ENCODE measurements around the gene ADAMTS15. TPM values are rescaled to one million over a fixed set of nuclear protein-coding genes. Genes with fewer than 3 reads are reported as not detected.

ADAMTS15 gene
- total RNA-seq, 2 donors from 2014 or later, result 4.0 to 9.9 TPM

DNA sequence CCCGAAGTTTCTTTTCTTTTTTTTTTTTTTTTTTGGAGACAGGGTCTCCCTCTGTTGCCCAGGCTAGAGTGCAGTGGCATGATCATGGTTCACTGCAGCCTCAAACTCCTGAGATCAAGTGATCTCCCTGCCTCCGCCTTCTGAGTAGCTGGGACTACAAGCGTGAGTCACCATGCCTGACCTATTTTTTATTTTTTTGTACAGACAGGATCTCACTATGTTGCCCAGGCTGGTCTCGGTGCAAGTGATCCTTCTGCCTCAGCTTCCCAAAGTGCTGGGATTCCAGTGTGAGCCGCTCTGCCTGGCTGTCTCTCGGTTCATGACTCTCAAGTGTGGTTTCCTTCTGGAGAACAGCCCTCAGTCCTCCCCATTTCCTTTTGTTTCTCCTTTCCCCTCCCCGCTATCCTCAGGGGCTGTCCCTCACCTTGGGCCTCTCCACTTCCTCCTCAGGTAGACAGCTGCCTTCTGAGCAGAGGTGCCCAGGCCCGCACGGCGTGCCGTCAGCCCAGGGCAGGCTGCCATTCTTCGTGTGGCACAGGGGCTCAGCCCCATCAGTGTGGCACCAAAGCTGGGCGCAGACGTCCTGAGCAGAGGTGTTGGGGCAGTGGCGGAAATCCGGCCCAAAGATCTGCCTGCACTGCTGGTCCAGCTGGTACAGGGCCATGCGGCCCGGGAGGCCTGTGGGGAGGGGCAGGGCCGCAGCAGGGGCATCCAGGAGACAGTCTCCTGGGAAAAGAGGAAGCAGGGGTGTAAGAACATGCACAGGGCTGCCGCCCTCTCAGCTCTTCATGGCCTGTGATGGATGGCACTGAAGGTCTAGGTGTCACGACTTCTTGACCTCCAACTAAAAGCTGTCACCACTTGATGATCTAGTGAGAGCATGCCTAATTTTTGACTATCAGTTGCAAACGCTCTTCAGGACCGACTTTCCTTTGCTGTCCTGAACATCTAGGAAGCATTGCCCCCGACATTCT lies 34.1 kb upstream of the ADAMTS15 start:
- DNase-seq, result no peak
- H3K9ac ChIP-seq (ENCODE audit: low read depth in 2 of 2, low read length in 2 of 2), result no peak overlapping the region
- no peaks in the 10 kb centered on the region for H3K36me3 ChIP-seq
- no peak overlapping the region for H3K4me3 ChIP-seq
- no peaks in the 10 kb centered on the region for H3K9me3 ChIP-seq
- H3K4me1 ChIP-seq, result no peaks in the 10 kb centered on the region
- H3K27me3 ChIP-seq, result no peaks in the 10 kb centered on the region
- intact Hi-C loops (cut with DNase I), result no loop called here
- no peak overlapping the region for H3K27ac ChIP-seq
- TF ChIP-seq, protein P1, sequence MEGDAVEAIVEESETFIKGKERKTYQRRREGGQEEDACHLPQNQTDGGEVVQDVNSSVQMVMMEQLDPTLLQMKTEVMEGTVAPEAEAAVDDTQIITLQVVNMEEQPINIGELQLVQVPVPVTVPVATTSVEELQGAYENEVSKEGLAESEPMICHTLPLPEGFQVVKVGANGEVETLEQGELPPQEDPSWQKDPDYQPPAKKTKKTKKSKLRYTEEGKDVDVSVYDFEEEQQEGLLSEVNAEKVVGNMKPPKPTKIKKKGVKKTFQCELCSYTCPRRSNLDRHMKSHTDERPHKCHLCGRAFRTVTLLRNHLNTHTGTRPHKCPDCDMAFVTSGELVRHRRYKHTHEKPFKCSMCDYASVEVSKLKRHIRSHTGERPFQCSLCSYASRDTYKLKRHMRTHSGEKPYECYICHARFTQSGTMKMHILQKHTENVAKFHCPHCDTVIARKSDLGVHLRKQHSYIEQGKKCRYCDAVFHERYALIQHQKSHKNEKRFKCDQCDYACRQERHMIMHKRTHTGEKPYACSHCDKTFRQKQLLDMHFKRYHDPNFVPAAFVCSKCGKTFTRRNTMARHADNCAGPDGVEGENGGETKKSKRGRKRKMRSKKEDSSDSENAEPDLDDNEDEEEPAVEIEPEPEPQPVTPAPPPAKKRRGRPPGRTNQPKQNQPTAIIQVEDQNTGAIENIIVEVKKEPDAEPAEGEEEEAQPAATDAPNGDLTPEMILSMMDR (IDR thresholded peaks at IDR 0.05), result no peak

DNA sequence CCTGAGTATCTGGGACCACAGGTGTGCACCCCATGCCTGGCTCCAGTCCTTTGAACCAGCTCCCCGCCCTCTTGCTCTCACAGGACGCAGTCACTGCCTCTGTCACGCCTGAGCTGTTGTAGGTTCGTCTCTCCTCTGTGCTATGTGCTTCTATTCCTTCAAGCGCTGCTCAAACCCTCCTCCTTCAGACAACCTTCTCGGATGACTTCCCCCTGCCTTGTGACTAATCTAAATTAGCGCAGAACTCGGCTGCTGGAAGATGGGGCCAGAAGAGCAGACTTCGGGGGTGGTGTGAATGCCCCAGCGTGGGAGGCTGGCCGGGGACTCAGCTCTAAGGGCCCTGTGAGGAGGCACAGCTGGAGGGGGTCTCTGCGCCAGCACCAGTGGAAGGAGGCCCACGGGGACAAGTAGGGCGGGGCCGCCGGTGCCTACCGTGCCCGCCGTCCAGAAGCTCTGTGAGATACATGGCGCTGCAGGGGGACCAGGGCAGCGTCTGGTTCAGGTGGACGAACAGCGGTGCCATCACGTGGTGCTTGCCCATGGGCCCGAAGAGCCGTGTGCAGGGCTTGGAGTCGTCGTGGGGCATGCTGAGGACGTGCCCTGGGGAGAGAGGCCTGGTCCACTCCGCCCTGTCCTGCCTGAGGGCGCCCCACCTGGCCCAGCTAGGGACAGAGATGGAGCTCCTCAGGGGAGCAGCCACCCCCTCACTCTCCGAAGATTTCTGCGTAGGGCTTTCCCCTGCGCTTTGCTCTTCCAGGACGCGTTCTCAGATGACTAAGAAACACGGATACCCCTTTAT lies 32.5 kb upstream of the ADAMTS15 start:
- Histone ChIP-seq H3K4me3 (no peak overlapping the region), H3K27ac (no peak overlapping the region), H3K36me3 (no peaks in the 10 kb centered on the region), H3K4me1 (no peaks in the 10 kb centered on the region), H3K9ac (ENCODE audit: low read depth in 2 of 2, low read length in 2 of 2) (no peak overlapping the region), H3K9me3 (no peaks in the 10 kb centered on the region), H3K27me3 (no peaks in the 10 kb centered on the region)
- TF ChIP-seq, protein P1 (IDR thresholded peaks at IDR 0.05), result no peak
- DNase-seq, result no peak
- intact Hi-C loops (cut with DNase I), result no loop called here

DNA sequence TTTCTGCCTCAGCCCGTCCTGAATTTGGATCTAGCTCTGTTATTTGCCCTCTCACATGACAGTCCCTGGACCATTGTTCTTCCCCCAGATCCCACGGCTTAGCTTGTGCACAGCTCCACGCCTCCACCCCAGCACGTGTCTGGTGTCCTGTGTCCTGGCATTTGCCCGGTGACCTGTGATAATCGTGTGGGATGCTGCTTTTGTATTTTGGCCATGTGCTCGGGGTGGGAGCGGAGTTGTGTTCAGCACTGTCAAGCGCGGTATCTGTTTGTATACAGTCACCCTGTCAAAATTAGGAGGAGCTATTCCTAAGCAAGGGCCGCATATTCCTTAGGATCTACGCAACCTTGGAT lies 31.9 kb upstream of the ADAMTS15 start:
- Histone ChIP-seq H3K4me1 (no peaks in the 10 kb centered on the region), H3K4me3 (no peak overlapping the region), H3K9ac (ENCODE audit: low read depth in 2 of 2, low read length in 2 of 2) (no peak overlapping the region), H3K27ac (no peak overlapping the region), H3K27me3 (no peaks in the 10 kb centered on the region), H3K36me3 (no peaks in the 10 kb centered on the region), H3K9me3 (no peaks in the 10 kb centered on the region)
- intact Hi-C loops (cut with DNase I), result no loop called here
- no peak for DNase-seq
- TF ChIP-seq, protein P1 (IDR thresholded peaks at IDR 0.05), result no peak

DNA sequence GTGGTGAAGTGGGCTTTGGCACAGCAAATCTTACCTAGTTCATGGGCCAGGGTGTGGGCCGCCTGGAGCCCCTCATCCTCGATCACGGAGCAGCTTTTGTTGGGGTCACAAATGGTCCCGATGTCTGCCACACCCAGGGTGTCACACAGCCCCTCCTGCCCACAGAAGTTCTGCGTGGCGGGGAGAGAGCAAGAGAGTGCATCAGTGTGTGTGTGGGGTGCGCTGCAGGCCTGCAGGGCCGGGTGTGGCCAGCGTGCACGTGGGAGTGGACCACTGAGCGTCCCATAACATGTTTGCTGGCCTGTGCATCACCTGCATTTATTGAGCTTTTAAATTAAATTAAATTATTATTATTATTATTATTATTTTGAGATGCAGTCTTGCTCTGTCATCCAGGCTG lies 31.5 kb upstream of the ADAMTS15 start:
- no peaks in the 10 kb centered on the region for H3K27me3 ChIP-seq
- H3K9me3 ChIP-seq, result no peaks in the 10 kb centered on the region
- intact Hi-C loops (cut with DNase I), result no loop called here
- DNase-seq, result no peak
- no peaks in the 10 kb centered on the region for H3K36me3 ChIP-seq
- no peak overlapping the region for H3K9ac ChIP-seq (ENCODE audit: low read depth in 2 of 2, low read length in 2 of 2)
- no peaks in the 10 kb centered on the region for H3K4me1 ChIP-seq
- no peak overlapping the region for H3K4me3 ChIP-seq
- TF ChIP-seq, protein P1 (IDR thresholded peaks at IDR 0.05), result no peak
- no peak overlapping the region for H3K27ac ChIP-seq

DNA sequence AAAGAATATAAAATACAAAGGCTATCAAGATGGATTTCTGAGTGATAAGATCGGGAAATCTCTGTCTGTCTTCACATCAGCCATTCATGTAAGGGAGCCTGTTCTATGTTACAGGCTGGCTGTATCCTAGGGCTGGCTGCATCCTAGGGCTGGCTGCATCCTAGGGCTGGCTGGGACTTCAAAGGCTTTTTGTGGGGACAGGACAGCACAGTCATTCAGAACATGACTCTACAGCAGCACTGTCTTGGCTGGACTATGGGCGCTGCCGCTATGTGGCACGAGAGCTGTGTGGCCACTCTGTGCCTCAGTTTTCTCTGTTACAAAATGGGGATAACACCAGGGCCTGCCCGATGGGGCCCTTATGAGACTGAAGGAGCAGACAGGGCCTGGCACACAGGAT lies 30.2 kb upstream of the ADAMTS15 start:
- no peak for DNase-seq
- Histone ChIP-seq H3K9me3 (no peaks in the 10 kb centered on the region), H3K9ac (ENCODE audit: low read depth in 2 of 2, low read length in 2 of 2) (no peak overlapping the region), H3K27ac (no peak overlapping the region), H3K36me3 (no peaks in the 10 kb centered on the region), H3K4me3 (no peak overlapping the region), H3K4me1 (no peaks in the 10 kb centered on the region), H3K27me3 (no peaks in the 10 kb centered on the region)
- intact Hi-C loops (cut with DNase I), result no loop called here
- TF ChIP-seq, protein P1 (IDR thresholded peaks at IDR 0.05), result no peak

All from colonic mucosa (tissue), 4 donors.